ENCODE results near the gene NLRX1. TPM values are rescaled to one million over a fixed set of nuclear protein-coding genes. Genes with fewer than 3 reads are reported as not detected.
"Not testable (repeated sequence)": the region's sequence is repeated elsewhere in the genome, so short reads cannot be mapped to it uniquely, and the experiment has no call there.

The NLRX1 gene
- total RNA-seq, 1 donor from 2014 or later, result 9.3 TPM

- H3K4me3 Mint-ChIP-seq, result no peak overlapping the region
Observed at GRCh38 chr11:119222891-119223290, 54.4 kb downstream of the NLRX1 start.

GRCh38 chr11:119223856-119224255, 55.3 kb downstream of the NLRX1 start:
- no peak overlapping the region for H3K4me3 Mint-ChIP-seq
- no peaks in the 10 kb centered on the region for H3K9me3 Mint-ChIP-seq
- H3K36me3 Mint-ChIP-seq (ENCODE audit: low read depth), result no peaks in the 10 kb centered on the region
- TF ChIP-seq CTCF (conservative IDR thresholded peaks at IDR 0.05), result no peak
- no peak overlapping the region for H3K27ac Mint-ChIP-seq (ENCODE audit: unreplicated experiment)
- no peak for DNase-seq (ENCODE audit: low read depth, low spot score)
- H3K4me1 Mint-ChIP-seq, result peaks cover 8% of the 10 kb centered on the region
- H3K27me3 Mint-ChIP-seq (ENCODE audit: low read depth), result no peaks in the 10 kb centered on the region

More at GRCh38 chr11:119222891-119223290, 54.4 kb downstream of the NLRX1 start:
- no peaks in the 10 kb centered on the region for H3K27me3 Mint-ChIP-seq (ENCODE audit: low read depth)
- no peaks in the 10 kb centered on the region for H3K36me3 Mint-ChIP-seq (ENCODE audit: low read depth)
- H3K27ac Mint-ChIP-seq (ENCODE audit: unreplicated experiment), result no peak overlapping the region
- no peak for TF ChIP-seq CTCF (conservative IDR thresholded peaks at IDR 0.05)
- no peaks in the 10 kb centered on the region for H3K9me3 Mint-ChIP-seq
- peaks cover 8% of the 10 kb centered on the region for H3K4me1 Mint-ChIP-seq
- DNase-seq (ENCODE audit: low read depth, low spot score), result no peak

- not testable (repeated sequence) for H3K4me1 Mint-ChIP-seq; DNase-seq (ENCODE audit: low read depth, low spot score); H3K36me3 Mint-ChIP-seq (ENCODE audit: low read depth); H3K27ac Mint-ChIP-seq (ENCODE audit: unreplicated experiment); H3K4me3 Mint-ChIP-seq; H3K9me3 Mint-ChIP-seq; H3K27me3 Mint-ChIP-seq (ENCODE audit: low read depth)
Observed at GRCh38 chr11:119228535-119229287, 60.2 kb downstream of the NLRX1 start.

GRCh38 chr11:119229288-119229672, 60.8 kb downstream of the NLRX1 start:
- Mint-ChIP-seq H3K9me3 (no peaks in the 10 kb centered on the region), H3K4me3 (no peak overlapping the region), H3K27me3 (ENCODE audit: low read depth) (no peaks in the 10 kb centered on the region), H3K36me3 (ENCODE audit: low read depth) (peaks cover 5% of the 10 kb centered on the region), H3K4me1 (peaks cover 5% of the 10 kb centered on the region), H3K27ac (ENCODE audit: unreplicated experiment) (no peak overlapping the region)
- no peak for DNase-seq (ENCODE audit: low read depth, low spot score)
- no peak for TF ChIP-seq CTCF (conservative IDR thresholded peaks at IDR 0.05)

GRCh38 chr11:119229741-119230140, 61.2 kb downstream of the NLRX1 start:
- peaks cover 5% of the 10 kb centered on the region for H3K36me3 Mint-ChIP-seq (ENCODE audit: low read depth)
- no peak for DNase-seq (ENCODE audit: low read depth, low spot score)
- peaks cover 7% of the 10 kb centered on the region for H3K4me1 Mint-ChIP-seq
- no peak overlapping the region for H3K4me3 Mint-ChIP-seq
- no peaks in the 10 kb centered on the region for H3K27me3 Mint-ChIP-seq (ENCODE audit: low read depth)
- no peaks in the 10 kb centered on the region for H3K9me3 Mint-ChIP-seq
- no peak for TF ChIP-seq CTCF (conservative IDR thresholded peaks at IDR 0.05)
- no peak overlapping the region for H3K27ac Mint-ChIP-seq (ENCODE audit: unreplicated experiment)

Other genes with a start within 250 kb of the NLRX1 start
- 19.2 and 21.2 TPM in 2 replicates for gene BCL9L, start 242.8 kb upstream of the NLRX1 start, total RNA-seq
- gene UPK2, start 212.4 kb upstream of the NLRX1 start, total RNA-seq, result not detected in 2 replicates
- gene FOXR1, start 197.0 kb upstream of the NLRX1 start, total RNA-seq, result not detected in 2 replicates
- gene CENATAC, start 170.6 kb upstream of the NLRX1 start, total RNA-seq, result 32.5 and 35.1 TPM in 2 replicates
- 1,203 and 1,208 TPM in 2 replicates for gene RPS25, start 150.4 kb upstream of the NLRX1 start, total RNA-seq
- 88.1 and 90.1 TPM in 2 replicates for gene TRAPPC4, start 150.0 kb upstream of the NLRX1 start, total RNA-seq
- 50.2 and 50.3 TPM in 2 replicates for gene SLC37A4, start 137.8 kb upstream of the NLRX1 start, total RNA-seq
- 199 and 204 TPM in 2 replicates for gene HYOU1, start 111.5 kb upstream of the NLRX1 start, total RNA-seq
- gene VPS11, start 100.9 kb upstream of the NLRX1 start, total RNA-seq, result 30.6 and 35.4 TPM in 2 replicates
- 55.5 and 58.4 TPM in 2 replicates for gene HMBS, start 83.8 kb upstream of the NLRX1 start, total RNA-seq
- gene DPAGT1, start 66.9 kb upstream of the NLRX1 start, total RNA-seq, result 48.8 and 49.5 TPM in 2 replicates
- gene C2CD2L, start 61.4 kb upstream of the NLRX1 start, total RNA-seq, result 9.8 and 10.0 TPM in 2 replicates
- 38.5 and 38.6 TPM in 2 replicates for gene HINFP, start 47.1 kb upstream of the NLRX1 start, total RNA-seq
- 3.1 and 3.3 TPM in 2 replicates for gene ABCG4, start 19.7 kb upstream of the NLRX1 start, total RNA-seq
- 0.14 and 0.42 TPM in 2 replicates for gene NHERF4, start 16.8 kb downstream of the NLRX1 start, total RNA-seq
- 43.5 and 44.1 TPM in 2 replicates for gene CBL, start 37.6 kb downstream of the NLRX1 start, total RNA-seq
- 61.6 and 66.7 TPM in 2 replicates for gene MCAM, start 148.4 kb downstream of the NLRX1 start, total RNA-seq
- 47.9 and 51.8 TPM in 2 replicates for gene RNF26, start 165.8 kb downstream of the NLRX1 start, total RNA-seq
- gene C1QTNF5, start 172.2 kb downstream of the NLRX1 start, total RNA-seq, result 1.9 and 2.1 TPM in 2 replicates
- not detected in 2 replicates for gene MFRP, start 178.0 kb downstream of the NLRX1 start, total RNA-seq
- gene USP2, start 213.0 kb downstream of the NLRX1 start, total RNA-seq, result 3.4 and 3.7 TPM in 2 replicates

All from neural crest cell (in vitro differentiated cells).